Fibroblast of pulmonary artery (primary cell): ENCODE results near the gene RAC2.

Experiments
- DNase-seq: peaks from one replicate; pipeline ENCODE4 v3.0.0-alpha.2; 2010; ENCODE audit warnings: low read depth
- H3K4me3 ChIP-seq: replicated peaks from 2 replicates; pipeline ENCODE4 v1.5.1; 2011; ENCODE audit warnings: low read depth, mild to moderate bottlenecking, control low read depth, low read length, moderate library complexity
- CTCF ChIP-seq: IDR thresholded peaks from 2 replicates; pipeline ENCODE4 v1.5.1; 2011; ENCODE audit warnings: mild to moderate bottlenecking, control low read depth, low read length, inconsistent platforms; ENCODE audit errors: missing control alignments

The RAC2 gene

GRCh38 chr22:37211866-37212173, 32.2 kb downstream of the RAC2 start:
- TF ChIP-seq CTCF: no peak
- DNase-seq: no peak
- H3K4me3 ChIP-seq: no peak overlapping the region

- no peak overlapping the region for H3K4me3 ChIP-seq
- no peak for TF ChIP-seq CTCF
- DNase-seq: no peak
Measured at GRCh38 chr22:37211075-37211865, 32.8 kb downstream of the RAC2 start.

GRCh38 chr22:37210041-37210803, 33.8 kb downstream of the RAC2 start:
- TF ChIP-seq CTCF: no peak
- no peak for DNase-seq
- H3K4me3 ChIP-seq: no peak overlapping the region

- no peak for TF ChIP-seq CTCF
- no peak for DNase-seq
- no peak overlapping the region for H3K4me3 ChIP-seq
Measured at GRCh38 chr22:37209140-37209845, 34.8 kb downstream of the RAC2 start.

GRCh38 chr22:37208401-37209139, 35.5 kb downstream of the RAC2 start:
- DNase-seq: no peak
- no peak for TF ChIP-seq CTCF
- no peak overlapping the region for H3K4me3 ChIP-seq

- TF ChIP-seq CTCF: no peak
- H3K4me3 ChIP-seq: no peak overlapping the region
- no peak for DNase-seq
Measured at GRCh38 chr22:37207981-37208380, 36.1 kb downstream of the RAC2 start.
